ENCODE data around the gene ZNF787. TPM values are rescaled to one million over a fixed set of nuclear protein-coding genes. Genes with fewer than 3 reads are reported as not detected.

The ZNF787 gene
- total and polyA plus RNA-seq, 2 of the 8 experiments (the other 6 are each of a cell fraction or from before 2014, with no cell fraction given): 19.7 to 56.0 TPM

- TF ChIP-seq E2F6 (IDR thresholded peaks at IDR 0.05) (no peak), CTBP2 (IDR thresholded peaks at IDR 0.05; ENCODE audit: borderline replicate concordance, insufficient read depth, insufficient read length, low read length) (peak; percentile 78), SIX5 (IDR thresholded peaks at IDR 0.05; ENCODE audit: low read depth, low read length) (no peak)
Observed at GRCh38 chr19:56121180-56122167, at the start of gene ZNF787 (continued).

All from H1 (cell line).